NCI-H1417 (cell line): ENCODE data around the gene PCDHA5.
A peak's percentile ranks its signal among the peaks of the same experiment; 100 is the strongest.
"Not testable (repeated sequence)": the region's sequence is repeated elsewhere in the genome, so short reads cannot be mapped to it uniquely, and the experiment has no call there.

Experiments used
- DNase-seq, 3 experiments: peaks; one replicate each; lab custom pipeline; 2025; lab: John Stamatoyannopoulos, UW

The PCDHA5 gene

GRCh38 chr5:140821375-140822280 lies at the start of gene PCDHA5:
PCDHA5 (plus strand) TSS chr5:140821613.
- no peak for DNase-seq

DNA sequence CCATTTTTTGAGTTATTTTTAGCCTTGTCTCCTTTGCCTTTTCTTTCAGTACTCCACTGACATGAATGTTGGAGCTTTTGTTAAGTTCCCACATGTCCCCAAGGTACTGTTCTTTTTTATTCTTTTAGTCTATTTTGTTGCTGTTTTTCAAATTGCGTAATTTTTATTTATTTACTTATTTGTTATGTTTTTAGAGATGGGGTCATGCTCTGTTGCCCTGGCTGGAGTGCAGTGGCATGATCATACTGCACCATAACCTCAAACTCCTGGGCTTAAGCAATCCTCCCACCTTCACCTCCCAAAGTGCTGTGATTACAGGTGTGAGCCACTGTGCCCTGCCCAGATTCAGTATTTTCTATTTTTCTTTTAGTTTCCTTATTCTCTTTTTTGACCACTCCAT lies 40.9 kb upstream of the PCDHA5 start:
- DNase-seq = no peak

- DNase-seq = peak in 2 of 3 experiments; percentile 0 to 14
These were observed 35.3 kb upstream of the PCDHA5 start, which contains the start of gene PCDHA1 for GRCh38 chr5:140785905-140786686. PCDHA1 (plus strand) TSS chr5:140786140.

GRCh38 chr5:140787422-140787821 lies 34.0 kb upstream of the PCDHA5 start:
- not testable (repeated sequence) for DNase-seq

GRCh38 chr5:140787849-140788504 lies 33.4 kb upstream of the PCDHA5 start:
- not testable (repeated sequence) for DNase-seq

GRCh38 chr5:140791089-140791488 lies 30.3 kb upstream of the PCDHA5 start:
- no peak for DNase-seq

DNA sequence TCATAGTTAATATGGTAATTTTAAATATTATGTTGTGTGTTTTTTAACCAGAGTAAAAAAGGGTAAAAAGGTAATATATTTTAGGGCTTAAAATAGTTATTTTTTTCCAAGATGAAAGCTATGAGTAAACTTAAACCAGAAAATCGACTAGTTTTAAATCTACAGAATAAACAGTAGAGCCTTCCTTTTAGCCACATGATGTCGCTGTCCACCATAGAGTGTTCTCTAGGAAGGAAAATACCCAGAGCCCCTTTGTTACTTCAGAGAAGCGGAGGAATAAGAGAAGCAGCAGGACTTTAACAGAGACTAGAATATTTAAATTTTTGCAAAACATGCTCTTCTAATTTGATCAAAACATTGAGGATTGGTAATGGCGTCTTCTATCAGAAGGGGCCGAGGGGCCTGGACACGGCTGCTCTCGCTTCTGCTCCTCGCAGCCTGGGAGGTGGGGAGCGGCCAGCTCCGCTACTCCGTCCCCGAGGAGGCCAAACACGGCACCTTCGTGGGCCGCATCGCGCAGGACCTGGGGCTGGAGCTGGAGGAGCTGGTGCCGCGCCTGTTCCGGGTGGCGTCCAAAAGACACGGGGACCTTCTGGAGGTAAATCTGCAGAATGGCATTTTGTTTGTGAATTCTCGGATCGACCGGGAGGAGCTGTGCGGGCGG lies 26.7 kb upstream of the PCDHA5 start, which contains the start of gene PCDHA2:
Gene PCDHA2, plus strand, starts transcription at position 258 of the 664 bp plus-strand sequence.
- peak in 1 of 3 experiments; percentile 76 for DNase-seq

GRCh38 chr5:140795259-140795641 lies 26.2 kb upstream of the PCDHA5 start:
- DNase-seq = peak in 1 of 3 experiments; percentile 64

- not testable (repeated sequence) for DNase-seq
These were observed 25.2 kb upstream of the PCDHA5 start for GRCh38 chr5:140796072-140796717.

DNA sequence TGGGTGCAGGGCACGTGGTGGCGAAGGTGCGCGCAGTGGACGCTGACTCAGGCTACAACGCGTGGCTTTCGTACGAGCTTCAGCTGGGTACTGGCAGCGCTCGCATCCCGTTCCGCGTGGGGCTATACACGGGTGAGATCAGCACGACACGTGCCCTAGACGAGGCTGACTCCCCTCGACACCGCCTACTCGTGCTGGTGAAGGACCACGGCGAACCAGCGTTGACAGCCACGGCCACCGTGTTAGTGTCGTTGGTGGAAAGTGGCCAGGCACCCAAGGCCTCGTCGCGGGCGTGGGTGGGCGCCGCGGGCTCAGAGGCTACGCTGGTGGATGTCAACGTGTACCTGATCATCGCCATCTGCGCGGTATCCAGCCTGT lies 24.7 kb upstream of the PCDHA5 start:
- no peak for DNase-seq

DNA sequence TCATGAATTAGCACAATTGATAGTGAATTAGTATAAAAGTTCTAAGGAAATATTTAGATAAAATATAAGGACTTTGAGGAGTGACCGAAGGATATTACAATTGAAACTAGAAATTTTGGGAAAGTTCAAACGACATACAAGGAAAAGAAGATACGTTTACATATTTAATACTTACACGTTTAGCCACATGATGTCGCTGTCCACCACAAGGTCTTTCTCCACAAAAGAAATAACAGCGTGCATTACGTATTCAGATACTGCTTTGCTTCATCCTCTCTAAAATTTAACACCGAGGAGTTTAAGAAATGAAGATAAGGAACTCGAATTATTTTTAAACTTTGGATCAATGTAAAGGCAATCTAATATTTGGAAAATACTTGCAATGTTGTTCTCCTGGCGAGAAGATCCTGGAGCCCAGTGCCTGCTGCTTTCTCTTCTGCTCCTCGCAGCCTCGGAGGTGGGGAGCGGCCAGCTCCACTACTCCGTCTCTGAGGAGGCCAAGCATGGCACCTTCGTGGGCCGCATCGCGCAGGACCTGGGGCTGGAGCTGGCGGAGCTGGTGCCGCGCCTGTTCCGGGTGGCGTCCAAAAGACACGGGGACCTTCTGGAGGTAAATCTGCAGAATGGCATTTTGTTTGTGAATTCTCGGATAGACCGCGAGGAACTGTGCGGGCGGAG lies 20.5 kb upstream of the PCDHA5 start, which contains the start of gene PCDHA3:
Gene PCDHA3, plus strand, starts transcription at position 242 of the 678 bp plus-strand sequence.
- no peak for DNase-seq

GRCh38 chr5:140801494-140801841 lies 19.9 kb upstream of the PCDHA5 start:
- no peak for DNase-seq

- DNase-seq = not testable (repeated sequence)
These were observed 19.0 kb upstream of the PCDHA5 start for GRCh38 chr5:140802381-140802780.

DNA sequence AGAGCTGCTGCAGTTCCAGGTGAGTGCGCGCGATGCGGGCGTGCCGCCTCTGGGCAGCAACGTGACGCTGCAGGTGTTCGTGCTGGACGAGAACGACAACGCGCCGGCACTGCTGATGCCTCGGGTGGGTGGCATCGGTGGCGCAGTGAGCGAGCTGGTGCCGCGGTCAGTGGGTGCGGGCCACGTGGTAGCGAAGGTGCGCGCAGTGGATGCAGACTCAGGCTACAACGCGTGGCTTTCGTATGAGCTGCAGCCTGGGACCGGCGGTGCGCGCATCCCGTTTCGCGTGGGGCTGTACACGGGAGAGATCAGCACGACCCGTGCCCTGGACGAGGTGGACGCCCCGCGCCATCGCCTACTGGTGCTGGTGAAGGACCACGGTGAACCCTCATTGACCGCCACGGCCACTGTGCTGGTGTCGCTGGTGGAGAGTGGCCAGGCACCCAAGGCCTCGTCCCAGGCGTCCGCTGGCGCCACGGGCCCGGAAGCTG lies 18.6 kb upstream of the PCDHA5 start:
- no peak for DNase-seq

- DNase-seq = no peak
These were observed 14.3 kb upstream of the PCDHA5 start, which contains the start of gene PCDHA4 for GRCh38 chr5:140806834-140807775. PCDHA4 (plus strand) TSS chr5:140807068.

DNA sequence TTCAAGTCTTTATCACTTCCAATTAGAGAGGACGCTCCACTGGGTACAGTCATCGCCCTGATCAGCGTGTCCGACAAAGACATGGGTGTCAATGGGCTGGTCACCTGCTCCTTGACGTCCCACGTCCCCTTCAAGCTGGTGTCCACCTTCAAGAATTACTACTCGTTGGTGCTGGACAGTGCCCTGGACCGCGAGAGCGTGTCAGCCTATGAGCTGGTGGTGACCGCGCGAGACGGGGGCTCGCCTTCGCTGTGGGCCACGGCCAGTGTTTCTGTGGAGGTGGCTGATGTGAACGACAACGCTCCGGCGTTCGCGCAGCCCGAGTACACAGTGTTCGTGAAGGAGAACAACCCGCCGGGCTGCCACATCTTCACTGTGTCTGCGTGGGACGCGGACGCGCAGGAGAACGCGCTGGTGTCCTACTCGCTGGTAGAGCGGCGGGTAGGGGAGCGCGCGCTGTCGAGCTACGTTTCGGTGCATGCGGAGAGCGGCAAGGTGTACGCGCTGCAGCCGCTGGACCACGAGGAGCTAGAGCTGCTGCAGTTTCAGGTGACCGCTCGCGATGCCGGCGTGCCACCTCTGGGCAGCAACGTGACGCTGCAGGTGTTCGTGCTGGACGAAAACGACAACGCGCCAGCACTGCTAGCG lies 13.0 kb upstream of the PCDHA5 start:
- DNase-seq = not testable (repeated sequence)

DNA sequence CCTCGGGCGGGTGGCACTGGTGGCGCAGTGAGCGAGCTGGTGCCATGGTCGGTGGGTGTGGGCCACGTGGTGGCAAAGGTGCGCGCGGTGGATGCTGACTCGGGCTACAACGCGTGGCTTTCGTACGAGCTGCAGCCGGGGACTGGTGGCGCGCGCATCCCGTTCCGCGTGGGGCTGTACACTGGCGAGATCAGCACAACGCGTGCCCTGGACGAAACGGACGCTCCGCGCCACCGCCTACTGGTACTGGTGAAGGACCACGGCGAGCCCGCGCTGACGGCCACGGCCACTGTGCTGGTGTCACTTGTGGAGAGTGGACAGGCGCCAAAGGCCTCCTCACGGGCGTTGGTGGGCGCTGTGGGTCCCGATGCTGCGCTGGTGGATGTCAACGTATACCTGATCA lies 12.5 kb upstream of the PCDHA5 start:
- no peak for DNase-seq

- DNase-seq = no peak
These were observed 842 bp downstream of the PCDHA5 start for GRCh38 chr5:140822281-140822629.

DNA sequence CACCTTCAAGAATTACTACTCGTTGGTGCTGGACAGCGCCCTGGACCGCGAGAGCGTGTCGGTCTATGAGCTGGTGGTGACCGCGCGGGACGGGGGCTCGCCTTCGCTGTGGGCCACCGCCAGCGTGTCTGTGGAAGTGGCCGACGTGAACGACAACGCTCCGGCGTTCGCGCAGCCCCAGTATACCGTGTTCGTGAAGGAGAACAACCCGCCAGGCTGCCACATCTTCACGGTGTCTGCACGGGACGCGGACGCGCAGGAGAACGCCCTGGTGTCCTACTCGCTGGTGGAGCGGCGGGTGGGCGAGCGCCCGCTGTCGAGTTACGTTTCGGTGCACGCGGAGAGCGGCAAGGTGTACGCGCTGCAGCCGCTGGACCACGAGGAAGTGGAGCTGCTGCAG lies 1.6 kb downstream of the PCDHA5 start:
- DNase-seq = not testable (repeated sequence)
